NCI-H1930 (cell line): Measurements from ENCODE around the gene SLC29A3.

Experiments used
- DNase-seq, 2 experiments: peaks; one replicate each; lab custom pipeline; 2025; lab: John Stamatoyannopoulos, UW

Gene SLC29A3

GRCh38 chr10:71321386-71321785 lies 2.3 kb downstream of the SLC29A3 start:
- no peak for DNase-seq

- DNase-seq: no peak
These were observed 4.3 kb downstream of the SLC29A3 start for GRCh38 chr10:71323407-71323806.

- no peak for DNase-seq
These were observed 5.7 kb downstream of the SLC29A3 start for GRCh38 chr10:71324743-71325142.

- DNase-seq: no peak
These were observed 6.2 kb downstream of the SLC29A3 start for GRCh38 chr10:71325267-71325666.

GRCh38 chr10:71326464-71326881 lies 7.4 kb downstream of the SLC29A3 start:
- DNase-seq: no peak

- no peak for DNase-seq
These were observed 11.8 kb downstream of the SLC29A3 start for GRCh38 chr10:71330789-71331404.

- no peak for DNase-seq
These were observed 12.7 kb downstream of the SLC29A3 start for GRCh38 chr10:71331736-71332135.

- DNase-seq: no peak
These were observed 13.4 kb downstream of the SLC29A3 start for GRCh38 chr10:71332466-71332865.

GRCh38 chr10:71333129-71333887 lies 14.2 kb downstream of the SLC29A3 start:
- DNase-seq: no peak

- DNase-seq: no peak
These were observed 15.2 kb downstream of the SLC29A3 start for GRCh38 chr10:71334221-71334791.

- no peak for DNase-seq
These were observed 16.2 kb downstream of the SLC29A3 start for GRCh38 chr10:71335173-71335708.

GRCh38 chr10:71336632-71337031 lies 17.6 kb downstream of the SLC29A3 start:
- no peak for DNase-seq

- no peak for DNase-seq
These were observed 18.2 kb downstream of the SLC29A3 start for GRCh38 chr10:71337219-71337701.

- DNase-seq: no peak
These were observed 19.9 kb downstream of the SLC29A3 start for GRCh38 chr10:71338728-71339495.

GRCh38 chr10:71339796-71340589 lies 20.9 kb downstream of the SLC29A3 start:
- DNase-seq: no peak

- DNase-seq: no peak
These were observed 23.7 kb downstream of the SLC29A3 start for GRCh38 chr10:71342573-71343391.

- DNase-seq: no peak
These were observed 24.3 kb downstream of the SLC29A3 start for GRCh38 chr10:71343392-71343773.

- no peak for DNase-seq
These were observed 25.3 kb downstream of the SLC29A3 start for GRCh38 chr10:71344154-71344925.

- no peak for DNase-seq
These were observed 26.0 kb downstream of the SLC29A3 start for GRCh38 chr10:71344993-71345480.
